GM12872 (cell line): ENCODE measurements around the gene MAPRE2.

ENCODE experiments used
- TF ChIP-seq, protein P1 (sequence below): IDR thresholded peaks from 3 replicates; pipeline ENCODE4 v1.5.1; 2011; ENCODE audit warnings: low read depth, mild to moderate bottlenecking, low read length, moderate library complexity; ENCODE audit not compliant: insufficient read depth

The MAPRE2 gene

GRCh38 chr18:35106845-35107148 lies 65.6 kb downstream of the MAPRE2 start:
- TF ChIP-seq, protein P1, sequence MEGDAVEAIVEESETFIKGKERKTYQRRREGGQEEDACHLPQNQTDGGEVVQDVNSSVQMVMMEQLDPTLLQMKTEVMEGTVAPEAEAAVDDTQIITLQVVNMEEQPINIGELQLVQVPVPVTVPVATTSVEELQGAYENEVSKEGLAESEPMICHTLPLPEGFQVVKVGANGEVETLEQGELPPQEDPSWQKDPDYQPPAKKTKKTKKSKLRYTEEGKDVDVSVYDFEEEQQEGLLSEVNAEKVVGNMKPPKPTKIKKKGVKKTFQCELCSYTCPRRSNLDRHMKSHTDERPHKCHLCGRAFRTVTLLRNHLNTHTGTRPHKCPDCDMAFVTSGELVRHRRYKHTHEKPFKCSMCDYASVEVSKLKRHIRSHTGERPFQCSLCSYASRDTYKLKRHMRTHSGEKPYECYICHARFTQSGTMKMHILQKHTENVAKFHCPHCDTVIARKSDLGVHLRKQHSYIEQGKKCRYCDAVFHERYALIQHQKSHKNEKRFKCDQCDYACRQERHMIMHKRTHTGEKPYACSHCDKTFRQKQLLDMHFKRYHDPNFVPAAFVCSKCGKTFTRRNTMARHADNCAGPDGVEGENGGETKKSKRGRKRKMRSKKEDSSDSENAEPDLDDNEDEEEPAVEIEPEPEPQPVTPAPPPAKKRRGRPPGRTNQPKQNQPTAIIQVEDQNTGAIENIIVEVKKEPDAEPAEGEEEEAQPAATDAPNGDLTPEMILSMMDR, result no peak

- TF ChIP-seq, protein P1, result no peak
Observed at GRCh38 chr18:35107216-35107615, 66.0 kb downstream of the MAPRE2 start.

- TF ChIP-seq, protein P1, result no peak
Observed at GRCh38 chr18:35110059-35110458, 68.8 kb downstream of the MAPRE2 start.

- TF ChIP-seq, protein P1, result no peak
Observed at GRCh38 chr18:35110554-35111485, 69.6 kb downstream of the MAPRE2 start.

GRCh38 chr18:35112696-35113095 lies 71.5 kb downstream of the MAPRE2 start:
- TF ChIP-seq, protein P1, result no peak

- TF ChIP-seq, protein P1, result no peak
Observed at GRCh38 chr18:35114305-35114704, 73.1 kb downstream of the MAPRE2 start.

GRCh38 chr18:35116784-35117318 lies 75.6 kb downstream of the MAPRE2 start:
- TF ChIP-seq, protein P1, result no peak
